ENCODE data around the gene TCTN1.
A peak's percentile ranks its signal among the peaks of the same experiment; 100 is the strongest.

The TCTN1 gene

DNA sequence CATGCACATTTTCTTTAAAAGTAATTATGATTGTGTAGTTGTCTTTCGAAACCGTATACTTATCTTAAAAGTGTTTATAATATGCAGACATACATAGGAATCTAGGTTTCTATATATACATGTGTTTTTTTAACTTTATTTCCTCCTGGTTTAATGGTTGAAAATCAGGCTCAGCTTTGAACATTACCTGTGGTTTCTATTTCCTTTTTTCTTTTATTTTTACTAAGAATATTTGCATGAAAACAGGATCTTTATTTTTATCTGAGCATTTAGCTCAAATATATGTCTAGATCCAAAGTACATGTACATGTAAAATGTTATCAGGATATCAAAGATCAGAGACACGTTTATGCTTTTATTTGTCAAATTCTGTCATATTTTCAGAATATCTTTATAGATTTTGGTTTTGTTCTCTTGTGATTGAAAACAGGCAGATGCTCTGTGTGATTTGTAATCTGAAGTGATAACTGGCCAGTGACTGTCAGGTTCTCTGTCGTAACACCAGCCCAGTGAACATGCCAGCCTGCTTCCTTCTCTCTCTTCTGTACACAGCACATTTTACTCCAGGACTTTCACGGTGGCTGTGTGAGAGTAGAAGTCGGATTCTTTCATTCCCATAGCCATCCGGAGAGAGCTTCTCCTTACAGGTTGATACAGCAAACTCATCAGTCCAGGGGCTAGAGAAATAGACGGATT, 13.7 kb downstream of the TCTN1 start:
- DNase-seq (ENCODE audit: low read depth), result no peak
- no peak overlapping the region for H3K4me3 ChIP-seq (ENCODE audit: low read length)
- TF ChIP-seq, protein P1, sequence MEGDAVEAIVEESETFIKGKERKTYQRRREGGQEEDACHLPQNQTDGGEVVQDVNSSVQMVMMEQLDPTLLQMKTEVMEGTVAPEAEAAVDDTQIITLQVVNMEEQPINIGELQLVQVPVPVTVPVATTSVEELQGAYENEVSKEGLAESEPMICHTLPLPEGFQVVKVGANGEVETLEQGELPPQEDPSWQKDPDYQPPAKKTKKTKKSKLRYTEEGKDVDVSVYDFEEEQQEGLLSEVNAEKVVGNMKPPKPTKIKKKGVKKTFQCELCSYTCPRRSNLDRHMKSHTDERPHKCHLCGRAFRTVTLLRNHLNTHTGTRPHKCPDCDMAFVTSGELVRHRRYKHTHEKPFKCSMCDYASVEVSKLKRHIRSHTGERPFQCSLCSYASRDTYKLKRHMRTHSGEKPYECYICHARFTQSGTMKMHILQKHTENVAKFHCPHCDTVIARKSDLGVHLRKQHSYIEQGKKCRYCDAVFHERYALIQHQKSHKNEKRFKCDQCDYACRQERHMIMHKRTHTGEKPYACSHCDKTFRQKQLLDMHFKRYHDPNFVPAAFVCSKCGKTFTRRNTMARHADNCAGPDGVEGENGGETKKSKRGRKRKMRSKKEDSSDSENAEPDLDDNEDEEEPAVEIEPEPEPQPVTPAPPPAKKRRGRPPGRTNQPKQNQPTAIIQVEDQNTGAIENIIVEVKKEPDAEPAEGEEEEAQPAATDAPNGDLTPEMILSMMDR (conservative IDR thresholded peaks at IDR 0.05; ENCODE audit: low read depth, low read length), result no peak

DNA sequence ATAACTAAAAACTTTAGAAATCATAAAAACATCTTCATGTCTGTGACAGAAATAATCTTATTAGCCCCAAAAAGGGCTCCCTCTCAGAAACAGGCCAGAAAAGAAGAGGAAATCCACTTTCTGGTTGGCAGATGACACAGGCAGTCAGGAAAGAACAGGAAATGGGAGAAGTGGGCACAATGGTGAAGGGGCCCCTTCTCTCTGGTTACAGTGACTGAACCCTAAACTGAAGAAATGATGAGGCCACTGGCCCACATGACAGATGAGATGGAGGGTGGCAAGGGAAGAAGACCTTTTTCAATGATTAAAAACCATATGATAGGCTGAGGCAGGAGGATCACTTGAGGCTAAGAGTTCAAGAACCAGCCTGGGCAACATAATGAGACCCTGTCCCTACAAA, 21.1 kb downstream of the TCTN1 start:
- no peak for DNase-seq (ENCODE audit: low read depth)
- no peak overlapping the region for H3K4me3 ChIP-seq (ENCODE audit: low read length)
- TF ChIP-seq, protein P1 (conservative IDR thresholded peaks at IDR 0.05; ENCODE audit: low read depth, low read length), result no peak

DNA sequence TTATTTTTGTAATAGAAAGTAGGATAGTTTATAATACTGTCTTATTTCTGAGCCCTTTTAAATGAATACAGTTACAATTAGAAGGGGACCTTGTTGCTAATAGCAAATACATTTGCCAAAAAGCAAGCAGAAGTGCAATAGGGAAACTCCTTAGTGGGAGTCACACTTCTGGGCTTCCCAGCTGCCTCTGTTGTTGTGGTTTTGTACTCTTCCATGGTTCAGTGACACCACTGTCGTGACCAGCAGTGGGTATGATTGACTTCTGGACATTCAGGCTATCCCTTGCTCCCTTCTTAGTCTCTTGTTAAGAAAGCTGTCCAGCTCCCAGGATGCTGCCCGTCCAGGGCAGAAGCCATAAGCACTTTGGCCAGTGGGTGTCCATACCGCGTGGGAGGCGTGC, 22.6 kb downstream of the TCTN1 start:
- TF ChIP-seq, protein P1 (conservative IDR thresholded peaks at IDR 0.05; ENCODE audit: low read depth, low read length), result no peak
- DNase-seq (ENCODE audit: low read depth), result no peak
- H3K4me3 ChIP-seq (ENCODE audit: low read length), result no peak overlapping the region

DNA sequence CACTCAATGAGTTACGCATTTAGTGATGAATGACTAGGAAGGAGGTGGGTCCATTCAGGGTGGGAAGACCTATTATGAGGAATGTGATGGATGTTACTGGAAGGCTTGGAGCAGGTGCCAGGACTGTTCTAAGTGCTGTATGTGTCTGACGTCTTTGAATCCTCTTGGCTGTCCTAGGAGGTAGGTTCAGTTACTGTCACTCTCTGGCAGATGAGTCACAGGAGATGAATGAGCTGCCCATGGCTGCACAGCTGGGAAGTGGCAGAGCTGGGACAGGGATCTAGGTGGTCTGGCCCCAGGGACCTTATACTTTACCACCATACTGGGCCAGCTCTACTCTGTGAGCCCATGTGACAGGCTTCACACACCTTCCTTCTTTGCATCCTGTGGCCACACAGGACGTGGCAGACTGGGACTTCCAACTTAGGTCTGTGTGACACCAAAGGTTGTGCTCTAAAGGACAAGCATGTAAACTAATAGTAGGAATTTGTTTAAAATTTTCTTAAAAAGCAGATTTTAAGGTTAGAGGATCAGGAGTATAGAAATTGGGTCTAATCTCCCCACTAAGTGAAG, 24.0 kb downstream of the TCTN1 start:
- no peak overlapping the region for H3K4me3 ChIP-seq (ENCODE audit: low read length)
- TF ChIP-seq, protein P1 (conservative IDR thresholded peaks at IDR 0.05; ENCODE audit: low read depth, low read length), result no peak
- no peak for DNase-seq (ENCODE audit: low read depth)

DNA sequence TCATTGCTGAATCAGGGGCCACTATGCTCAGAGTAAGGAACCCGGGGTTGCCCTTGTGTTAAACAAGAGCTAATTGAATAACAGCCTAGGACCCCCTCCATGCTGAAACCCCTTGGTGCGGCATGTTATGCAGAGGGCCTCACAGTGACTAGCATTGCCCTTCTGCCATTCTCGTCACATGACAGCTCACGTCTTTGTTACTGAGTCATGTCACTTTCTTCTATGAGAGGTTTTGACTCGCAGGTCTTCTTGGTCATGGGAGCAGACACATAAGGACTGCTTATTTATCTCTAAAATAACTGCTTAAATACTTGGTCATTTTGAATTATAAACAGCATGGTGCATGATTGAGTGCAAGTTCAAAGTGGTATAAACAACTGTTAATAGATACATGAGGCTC, 24.9 kb downstream of the TCTN1 start:
- no peak overlapping the region for H3K4me3 ChIP-seq (ENCODE audit: low read length)
- DNase-seq (ENCODE audit: low read depth), result no peak
- TF ChIP-seq, protein P1 (conservative IDR thresholded peaks at IDR 0.05; ENCODE audit: low read depth, low read length), result no peak

DNA sequence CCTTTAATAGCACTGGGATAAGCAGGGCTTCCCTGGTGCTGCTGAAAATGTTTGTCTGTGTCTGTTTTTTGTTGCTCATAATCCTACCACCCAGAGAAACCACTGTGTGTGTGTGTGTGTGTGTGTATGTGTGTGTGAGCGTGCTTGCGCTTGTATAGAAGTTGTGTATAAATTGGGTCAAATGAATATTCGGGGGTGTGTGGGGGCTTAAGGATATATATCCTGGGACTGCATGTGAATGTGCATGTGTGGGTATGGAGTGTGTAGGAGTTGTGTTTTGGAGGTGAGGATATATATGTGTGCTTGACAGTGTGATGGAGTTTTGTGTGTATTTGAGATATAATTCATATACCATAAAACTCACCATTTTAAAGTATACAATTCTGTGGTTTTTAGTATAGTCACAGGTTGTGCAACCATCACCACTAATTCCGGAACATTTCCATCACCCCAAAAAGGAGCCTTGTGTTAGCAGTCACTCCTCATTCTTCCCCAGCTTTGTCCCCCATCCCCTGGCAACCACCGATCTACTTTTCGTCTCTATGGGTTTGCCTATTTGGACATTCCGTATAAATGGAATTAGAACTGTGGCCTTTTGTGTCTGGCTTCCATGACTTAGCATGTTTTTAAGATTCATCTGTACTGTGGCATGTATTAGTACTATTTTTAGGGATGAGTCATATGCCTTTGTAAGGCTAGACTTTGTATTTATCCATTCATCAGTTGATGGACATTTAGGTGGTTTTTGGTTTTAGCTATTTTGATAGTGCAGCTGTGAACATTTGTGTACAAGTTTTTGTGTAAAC, 25.6 kb downstream of the TCTN1 start:
- DNase-seq (ENCODE audit: low read depth), result peak; percentile 21
- TF ChIP-seq, protein P1 (conservative IDR thresholded peaks at IDR 0.05; ENCODE audit: low read depth, low read length), result no peak
- no peak overlapping the region for H3K4me3 ChIP-seq (ENCODE audit: low read length)

All from retinal pigment epithelial cell (primary cell).